CD8-positive, alpha-beta memory T cell (primary cell): ENCODE measurements around the gene OR14A16. TPM values are rescaled to one million over a fixed set of nuclear protein-coding genes. Genes with fewer than 3 reads are reported as not detected.

Source experiments
- polyA plus RNA-seq: library from polyadenylated mRNA; unstranded; fragments of 300-500 nt; fragmentation: Illumina TruSeq; gene quantifications from one replicate; pipeline ENCODE4 v1.2.3, GENCODE V29; 2021
- total RNA-seq, 2 experiments: library from RNA; stranded (reverse); gene quantifications; one replicate each; pipeline ENCODE4 v1.2.3, GENCODE V29; 2021

Gene OR14A16
- total and polyA plus RNA-seq, 3 experiments from 2014 or later: not detected

Other genes with a start within 250 kb of the OR14A16 start
- not detected for gene OR2G2, start 235.8 kb downstream of the OR14A16 start, total RNA-seq
- gene OR2G2, start 235.8 kb downstream of the OR14A16 start, polyA plus RNA-seq: not detected
- not detected for gene OR2G3, start 218.5 kb downstream of the OR14A16 start, total RNA-seq
- not detected for gene OR2G3, start 218.5 kb downstream of the OR14A16 start, polyA plus RNA-seq
- gene OR13G1, start 144.4 kb downstream of the OR14A16 start, total RNA-seq: not detected
- not detected for gene OR13G1, start 144.4 kb downstream of the OR14A16 start, polyA plus RNA-seq
- not detected for gene OR6F1, start 107.5 kb downstream of the OR14A16 start, total RNA-seq
- not detected for gene OR6F1, start 107.5 kb downstream of the OR14A16 start, polyA plus RNA-seq
- not detected for gene OR14K1, start 85.5 kb downstream of the OR14A16 start, total RNA-seq
- not detected for gene OR14K1, start 85.5 kb downstream of the OR14A16 start, polyA plus RNA-seq
- gene OR14A2, start 76.0 kb downstream of the OR14A16 start, total RNA-seq: not detected
- not detected for gene OR14A2, start 76.0 kb downstream of the OR14A16 start, polyA plus RNA-seq
- not detected for gene OR1C1, start 63.6 kb downstream of the OR14A16 start, total RNA-seq
- not detected for gene OR1C1, start 63.6 kb downstream of the OR14A16 start, polyA plus RNA-seq
- not detected for gene OR11L1, start 17.8 kb upstream of the OR14A16 start, total RNA-seq
- not detected for gene OR11L1, start 17.8 kb upstream of the OR14A16 start, polyA plus RNA-seq
- gene TRIM58, start 33.1 kb upstream of the OR14A16 start, total RNA-seq: under 1 TPM; 0.09 to 0.16 TPM
- 0.08 TPM for gene TRIM58, start 33.1 kb upstream of the OR14A16 start, polyA plus RNA-seq
- gene OR2W3, start 71.5 kb upstream of the OR14A16 start, total RNA-seq: not detected
- gene OR2W3, start 71.5 kb upstream of the OR14A16 start, polyA plus RNA-seq: not detected
- gene OR2T8, start 96.1 kb upstream of the OR14A16 start, total RNA-seq: not detected
- not detected for gene OR2T8, start 96.1 kb upstream of the OR14A16 start, polyA plus RNA-seq
- gene OR2AJ1, start 100.8 kb upstream of the OR14A16 start, total RNA-seq: not detected
- gene OR2AJ1, start 100.8 kb upstream of the OR14A16 start, polyA plus RNA-seq: not detected
- gene OR2L8, start 124.7 kb upstream of the OR14A16 start, total RNA-seq: not detected
- not detected for gene OR2L8, start 124.7 kb upstream of the OR14A16 start, polyA plus RNA-seq
- gene OR2AK2, start 141.1 kb upstream of the OR14A16 start, total RNA-seq: not detected
- not detected for gene OR2AK2, start 141.1 kb upstream of the OR14A16 start, polyA plus RNA-seq
- not detected for gene OR2L5, start 189.5 kb upstream of the OR14A16 start, total RNA-seq
- not detected for gene OR2L5, start 189.5 kb upstream of the OR14A16 start, polyA plus RNA-seq
- not detected for gene OR2L2, start 206.0 kb upstream of the OR14A16 start, total RNA-seq
- gene OR2L2, start 206.0 kb upstream of the OR14A16 start, polyA plus RNA-seq: not detected
- not detected for gene OR2L3, start 222.7 kb upstream of the OR14A16 start, total RNA-seq
- not detected for gene OR2L3, start 222.7 kb upstream of the OR14A16 start, polyA plus RNA-seq